GM12864 (cell line): ENCODE measurements around the gene SNX19.

Source experiments
- DNase-seq: peaks from one replicate; pipeline ENCODE4 v3.0.0-alpha.2; 2011; ENCODE audit warnings: low read depth
- H3K4me3 ChIP-seq: 2 replicates; pipeline ENCODE4 v1.5.1; 2011; ENCODE audit warnings: mild to moderate bottlenecking, low read depth, low read length, control low read depth
- TF ChIP-seq, protein P1 (sequence below): IDR thresholded peaks from 2 replicates; pipeline ENCODE4 v1.5.1; 2011; ENCODE audit warnings: low read depth, mild to moderate bottlenecking, moderate library complexity, low read length, control low read depth, inconsistent platforms; ENCODE audit errors: missing control alignments

SNX19 gene

DNA sequence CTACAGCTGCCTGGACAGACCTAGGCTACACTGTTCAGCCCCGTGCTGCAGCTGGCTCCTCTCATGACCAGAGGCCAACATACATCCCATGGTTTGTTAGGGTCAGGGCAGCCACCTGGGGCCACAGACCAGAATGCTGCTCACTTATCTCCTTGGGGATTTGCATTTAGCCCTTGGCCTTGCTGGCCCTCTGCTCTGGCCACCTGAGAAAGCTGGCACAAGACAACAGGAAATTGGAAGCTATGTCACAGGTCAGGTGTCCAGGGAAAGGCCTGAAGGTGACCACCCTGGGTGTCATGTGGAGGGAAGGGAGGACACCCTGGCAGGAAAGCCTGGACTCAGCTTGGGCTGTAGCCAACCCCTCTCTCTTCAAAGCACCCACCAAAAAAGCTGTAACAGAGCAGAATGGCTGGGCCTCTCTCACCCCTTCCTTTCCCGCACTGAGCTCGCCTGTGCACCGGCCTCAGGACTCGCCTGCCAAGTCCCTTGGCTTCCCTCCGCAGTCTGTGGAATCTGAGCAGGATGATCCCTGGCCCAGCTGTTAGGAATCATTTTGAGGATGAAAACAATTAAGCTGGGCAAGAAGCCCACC is 86.3 kb downstream of the SNX19 start:
- no peak for DNase-seq
- TF ChIP-seq, protein P1, sequence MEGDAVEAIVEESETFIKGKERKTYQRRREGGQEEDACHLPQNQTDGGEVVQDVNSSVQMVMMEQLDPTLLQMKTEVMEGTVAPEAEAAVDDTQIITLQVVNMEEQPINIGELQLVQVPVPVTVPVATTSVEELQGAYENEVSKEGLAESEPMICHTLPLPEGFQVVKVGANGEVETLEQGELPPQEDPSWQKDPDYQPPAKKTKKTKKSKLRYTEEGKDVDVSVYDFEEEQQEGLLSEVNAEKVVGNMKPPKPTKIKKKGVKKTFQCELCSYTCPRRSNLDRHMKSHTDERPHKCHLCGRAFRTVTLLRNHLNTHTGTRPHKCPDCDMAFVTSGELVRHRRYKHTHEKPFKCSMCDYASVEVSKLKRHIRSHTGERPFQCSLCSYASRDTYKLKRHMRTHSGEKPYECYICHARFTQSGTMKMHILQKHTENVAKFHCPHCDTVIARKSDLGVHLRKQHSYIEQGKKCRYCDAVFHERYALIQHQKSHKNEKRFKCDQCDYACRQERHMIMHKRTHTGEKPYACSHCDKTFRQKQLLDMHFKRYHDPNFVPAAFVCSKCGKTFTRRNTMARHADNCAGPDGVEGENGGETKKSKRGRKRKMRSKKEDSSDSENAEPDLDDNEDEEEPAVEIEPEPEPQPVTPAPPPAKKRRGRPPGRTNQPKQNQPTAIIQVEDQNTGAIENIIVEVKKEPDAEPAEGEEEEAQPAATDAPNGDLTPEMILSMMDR: no peak
- no peak overlapping the region for H3K4me3 ChIP-seq

DNA sequence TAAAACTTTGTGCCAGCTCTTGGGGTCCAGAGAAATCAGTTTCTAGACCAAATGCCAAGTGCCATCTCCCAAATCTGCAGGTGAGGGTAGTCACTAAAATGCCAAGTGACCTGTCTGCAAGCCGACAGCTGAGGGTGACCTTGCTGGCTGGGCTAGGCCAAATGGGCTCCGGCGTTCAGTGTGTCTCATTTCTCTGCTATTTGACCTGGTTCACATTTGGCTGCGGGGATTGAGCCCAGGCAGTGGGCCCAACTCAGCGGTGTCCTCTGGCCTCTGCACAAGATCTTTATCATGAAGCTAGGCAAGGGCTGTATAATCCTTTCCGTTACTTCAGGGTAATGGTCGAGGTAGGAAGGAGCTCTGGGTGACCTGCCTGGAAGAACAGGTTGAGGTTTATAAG is 87.5 kb downstream of the SNX19 start:
- no peak overlapping the region for H3K4me3 ChIP-seq
- DNase-seq: no peak
- TF ChIP-seq, protein P1: no peak

DNA sequence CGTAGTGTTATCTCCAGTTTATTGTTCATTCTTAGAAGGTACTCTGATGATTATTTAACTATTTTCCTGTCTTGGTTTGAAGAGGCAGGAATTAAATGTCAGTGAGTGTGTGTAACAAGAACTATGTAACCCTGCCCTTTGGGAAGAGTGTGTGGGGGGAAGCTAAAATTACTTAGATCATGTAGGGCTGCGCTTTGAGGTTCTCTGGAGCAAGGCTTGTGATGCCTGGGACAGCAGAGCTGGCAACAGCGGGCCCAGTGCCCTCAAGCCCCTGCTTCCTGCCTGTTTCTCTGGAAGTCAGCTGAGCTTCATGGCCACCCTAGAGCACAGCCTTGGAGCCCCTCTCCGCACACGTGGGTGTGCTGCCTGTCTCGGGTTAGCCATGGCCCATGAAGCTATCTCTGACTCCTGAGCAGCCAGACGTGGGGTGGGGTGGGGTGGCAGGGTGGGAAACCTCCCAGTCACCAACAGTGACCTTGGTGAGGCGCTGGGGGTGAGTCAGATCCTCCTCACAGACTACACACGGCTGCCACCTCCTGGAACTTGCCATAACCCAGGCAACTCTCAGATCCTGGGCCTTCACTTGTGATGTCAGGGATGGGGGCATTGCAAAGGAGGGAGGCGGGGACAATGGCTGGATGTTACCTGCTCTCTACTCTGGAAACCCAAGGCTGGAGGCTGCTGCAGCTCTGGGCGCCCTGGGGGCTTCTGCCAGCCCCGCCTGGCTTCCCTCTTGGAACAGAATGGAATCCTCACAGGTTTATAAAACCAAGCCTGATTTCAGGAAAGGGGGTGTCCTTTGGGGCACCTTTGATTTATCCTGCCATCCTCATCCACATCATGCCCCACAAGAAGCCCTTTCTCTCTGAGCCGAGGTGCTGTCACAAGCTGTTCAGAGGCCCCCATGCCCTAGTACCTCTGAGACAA is 88.6 kb downstream of the SNX19 start:
- no peak for DNase-seq
- H3K4me3 ChIP-seq: no peak overlapping the region
- TF ChIP-seq, protein P1: peak; percentile 40

DNA sequence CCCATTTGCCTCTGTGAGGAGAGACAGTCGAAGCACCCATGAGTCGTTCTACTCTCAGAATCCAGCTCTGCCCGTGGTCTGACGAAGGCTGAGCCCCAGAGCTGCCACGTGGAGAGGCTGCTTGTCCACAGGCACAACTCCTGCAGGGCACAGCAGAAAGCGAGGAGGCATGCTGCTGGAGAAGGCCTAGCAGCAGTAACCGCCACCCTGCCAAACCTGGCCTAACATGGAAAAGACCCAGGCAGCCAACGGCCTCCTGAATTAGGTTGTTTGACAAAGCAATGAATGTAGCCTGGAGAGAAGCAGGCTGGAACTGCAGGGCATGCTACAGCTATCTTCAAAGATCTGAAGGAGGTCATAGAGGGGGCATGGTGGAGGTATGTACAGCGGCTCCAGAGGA is 89.7 kb downstream of the SNX19 start:
- H3K4me3 ChIP-seq: no peak overlapping the region
- TF ChIP-seq, protein P1: no peak
- DNase-seq: no peak

DNA sequence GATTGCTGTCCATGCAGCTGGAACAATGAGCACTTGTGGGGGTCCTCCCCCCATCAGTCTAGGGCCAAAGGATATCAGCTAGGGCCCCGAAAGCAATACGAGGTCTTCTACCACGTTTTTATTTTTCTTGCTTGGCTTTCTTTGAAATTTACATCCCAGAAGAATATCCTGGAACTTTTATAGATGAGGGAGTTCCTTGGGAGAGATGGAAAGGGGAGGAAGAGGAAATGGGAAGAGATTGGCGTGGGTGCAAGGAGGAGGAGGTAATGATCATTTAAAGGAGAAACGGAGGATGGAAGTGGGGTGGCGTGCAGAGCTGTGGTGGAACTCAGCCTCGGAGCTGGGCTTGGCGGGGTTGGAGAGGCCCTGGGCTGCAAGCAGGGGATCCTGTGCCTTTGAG is 90.3 kb downstream of the SNX19 start:
- no peak for DNase-seq
- TF ChIP-seq, protein P1: no peak
- H3K4me3 ChIP-seq: no peak overlapping the region

DNA sequence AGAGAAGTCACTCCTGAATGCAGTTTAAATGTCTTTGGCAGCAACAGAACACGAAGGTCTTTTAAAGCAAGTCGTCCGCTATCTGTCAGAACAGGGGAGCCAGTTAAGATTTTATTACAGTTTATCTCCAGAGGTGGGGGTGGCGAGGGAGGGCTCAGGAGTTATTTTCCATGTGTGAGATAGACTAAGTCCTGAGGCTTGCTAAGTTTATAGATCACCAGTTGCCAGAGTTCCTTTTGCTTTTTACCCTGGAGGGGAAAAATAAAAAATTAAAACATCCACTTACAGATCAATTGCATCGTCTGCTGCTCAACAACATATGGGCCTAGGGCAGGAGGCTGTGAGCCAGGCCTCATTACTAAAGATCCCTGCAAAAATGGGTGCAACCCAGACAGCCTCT is 90.7 kb downstream of the SNX19 start:
- no peak for DNase-seq
- TF ChIP-seq, protein P1: no peak

More for the DNA sequence above, 90.7 kb downstream of the SNX19 start:
- no peak overlapping the region for H3K4me3 ChIP-seq
